Effector CD8-positive, alpha-beta T cell (primary cell): Measurements from ENCODE around the gene FUT3.
"Not testable (repeated sequence)": the region's sequence is repeated elsewhere in the genome, so short reads cannot be mapped to it uniquely, and the experiment has no call there.

ENCODE experiments used
- DNase-seq: peaks from one replicate; lab custom pipeline; 2025; lab: John Stamatoyannopoulos, UW

The FUT3 gene

DNA sequence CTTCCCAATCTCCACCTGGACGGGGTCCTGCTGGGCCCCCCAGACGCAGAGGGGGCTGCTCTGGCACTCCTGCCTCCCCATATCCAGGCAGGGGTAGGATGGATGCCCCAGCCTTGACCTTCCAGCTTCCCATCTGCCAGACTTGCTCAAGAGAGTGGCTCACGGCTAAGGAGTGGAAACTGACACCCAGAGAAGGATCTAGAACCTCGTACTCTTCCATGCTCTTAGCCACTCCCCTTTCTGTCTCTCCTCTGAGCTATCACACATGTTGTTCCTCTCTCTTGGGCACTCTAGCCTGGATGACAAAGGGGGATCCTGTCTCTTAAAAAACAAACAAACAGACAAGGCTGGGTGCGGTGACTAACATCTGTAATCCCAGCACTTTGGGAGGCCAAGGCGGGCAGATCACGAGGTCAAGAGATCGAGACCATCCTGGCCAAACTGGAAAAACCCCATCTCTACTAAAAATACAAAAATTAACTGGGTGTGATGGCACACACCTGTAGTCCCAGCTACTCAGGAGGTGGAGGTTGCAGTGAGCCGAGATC, 31.2 kb upstream of the FUT3 start:
- no peak for DNase-seq

DNA sequence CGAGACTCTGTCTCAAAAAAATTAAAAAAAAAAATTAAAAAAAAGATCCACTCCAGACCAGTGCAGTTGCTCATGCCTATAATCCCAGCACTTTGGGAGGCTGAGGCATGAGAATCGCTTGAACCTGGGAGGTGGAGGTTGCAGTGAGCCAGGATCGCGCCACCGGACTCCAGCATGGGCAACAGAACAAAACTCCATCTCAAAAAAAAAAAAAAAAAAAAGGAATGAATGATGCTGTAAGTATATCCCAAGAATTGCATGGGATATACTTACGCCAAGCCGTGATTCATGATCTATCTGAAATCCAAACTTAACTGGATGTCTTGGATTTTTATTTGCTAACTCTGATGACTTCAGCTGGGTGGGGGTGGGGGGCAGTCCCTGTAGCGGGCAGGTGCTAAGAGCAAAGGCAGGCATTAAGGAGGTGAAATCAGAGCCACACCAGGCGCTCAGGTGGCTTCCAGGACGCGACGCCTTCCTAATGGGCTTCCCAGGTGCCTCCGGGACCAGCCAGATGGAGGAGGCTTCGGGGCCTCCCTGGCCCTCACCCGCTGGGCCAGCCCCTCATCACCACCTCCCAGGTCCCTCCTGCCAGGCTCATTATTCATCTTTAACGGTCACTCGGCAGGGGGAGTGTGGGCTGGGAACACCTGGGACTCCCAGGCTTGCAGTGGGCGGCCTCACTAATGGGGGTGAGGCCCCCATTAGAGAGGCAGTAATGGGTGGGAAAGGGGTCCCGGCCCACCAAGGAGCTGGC, 30.5 kb upstream of the FUT3 start:
- DNase-seq: no peak

GRCh38 chr19:5880604-5881078, 29.4 kb upstream of the FUT3 start:
- DNase-seq: no peak

DNA sequence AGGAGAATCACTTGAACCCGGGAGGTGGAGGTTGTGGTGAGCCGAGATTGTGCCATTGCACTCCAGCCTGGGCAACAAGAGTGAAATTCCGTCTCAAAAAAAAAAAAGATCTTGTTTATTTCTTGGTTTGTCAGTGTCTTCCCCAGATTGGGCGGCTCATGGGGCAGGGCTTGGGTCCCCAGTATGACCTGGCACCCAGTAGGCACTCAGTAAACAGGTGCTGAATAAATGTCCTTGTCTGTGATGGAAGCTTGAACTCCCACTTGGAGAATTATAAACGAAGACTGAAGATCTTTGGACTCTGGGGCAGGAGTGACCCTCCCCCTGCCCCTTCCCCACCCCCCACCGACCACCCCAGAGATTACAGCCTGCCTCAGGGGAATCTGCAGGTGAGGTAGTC, 28.9 kb upstream of the FUT3 start:
- no peak for DNase-seq

DNA sequence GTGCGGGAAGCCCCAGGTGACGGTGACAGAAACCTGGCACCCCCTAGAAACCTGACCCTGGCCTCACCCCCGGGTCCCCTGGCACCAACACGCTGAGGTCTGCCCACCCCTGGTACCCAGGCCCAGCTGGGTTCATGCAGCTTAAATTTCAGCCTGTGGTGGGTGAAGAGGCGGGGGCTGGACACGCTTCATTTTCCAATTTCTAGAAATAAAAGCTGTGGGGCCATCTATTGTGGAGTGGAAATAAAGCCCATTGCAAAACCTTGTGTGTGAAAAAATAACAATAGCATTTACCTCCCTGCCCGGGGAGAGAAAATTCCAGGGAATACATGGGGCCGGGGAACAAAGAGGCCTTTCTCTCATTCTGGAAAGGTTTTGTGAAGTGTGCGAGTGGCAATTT, 26.6 kb upstream of the FUT3 start:
- no peak for DNase-seq

DNA sequence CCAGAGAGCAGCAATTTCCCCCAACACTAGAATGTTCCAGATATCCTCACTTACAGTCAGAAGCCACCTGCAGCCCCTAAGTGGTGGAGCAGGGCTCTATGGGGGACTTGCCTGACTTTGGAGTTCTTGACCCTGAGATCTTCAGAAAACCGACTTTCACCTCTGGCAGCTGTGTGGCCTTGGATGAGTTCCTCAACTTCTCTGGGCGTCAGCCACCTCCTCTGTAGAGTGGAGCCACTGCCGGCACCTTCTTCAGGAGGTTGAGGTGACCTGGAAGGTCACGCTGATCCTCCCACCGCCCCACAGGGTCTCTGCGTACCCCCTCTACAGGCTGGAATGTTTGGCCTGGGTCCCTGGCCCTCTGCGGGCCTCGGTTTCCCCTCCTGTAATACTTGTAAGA, 26.2 kb upstream of the FUT3 start:
- no peak for DNase-seq

GRCh38 chr19:5874496-5874895, 23.2 kb upstream of the FUT3 start:
- not testable (repeated sequence) for DNase-seq

DNA sequence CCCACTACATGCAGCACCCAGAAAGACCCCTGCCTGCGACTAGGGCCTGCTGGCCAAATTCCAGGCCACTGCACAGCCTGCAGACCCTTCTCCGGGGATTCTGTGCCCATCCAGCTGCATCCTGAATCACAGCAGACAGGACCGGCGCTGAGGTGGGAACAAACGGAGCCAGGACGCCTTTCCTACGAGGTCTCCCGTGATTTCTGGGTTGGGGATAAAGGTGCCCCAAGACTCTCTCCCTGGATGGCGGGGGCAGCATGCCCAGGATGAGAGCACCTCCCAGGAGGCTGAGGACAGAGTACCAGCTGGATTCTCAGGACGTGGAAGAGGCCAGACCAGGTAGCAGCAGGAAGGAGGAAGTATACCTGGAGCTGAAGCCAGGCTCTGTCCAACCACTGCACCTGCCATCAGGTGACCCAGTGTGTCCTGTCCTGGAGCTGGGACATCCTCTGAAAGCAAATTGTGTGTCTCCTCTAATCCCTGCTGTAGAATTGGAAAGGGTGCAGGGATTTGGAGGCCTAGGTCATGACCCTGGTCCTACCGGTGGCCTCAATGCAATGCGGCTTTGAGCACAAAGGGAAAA, 22.5 kb upstream of the FUT3 start:
- DNase-seq: no peak

GRCh38 chr19:5870986-5871394, 19.7 kb upstream of the FUT3 start:
- no peak for DNase-seq

DNA sequence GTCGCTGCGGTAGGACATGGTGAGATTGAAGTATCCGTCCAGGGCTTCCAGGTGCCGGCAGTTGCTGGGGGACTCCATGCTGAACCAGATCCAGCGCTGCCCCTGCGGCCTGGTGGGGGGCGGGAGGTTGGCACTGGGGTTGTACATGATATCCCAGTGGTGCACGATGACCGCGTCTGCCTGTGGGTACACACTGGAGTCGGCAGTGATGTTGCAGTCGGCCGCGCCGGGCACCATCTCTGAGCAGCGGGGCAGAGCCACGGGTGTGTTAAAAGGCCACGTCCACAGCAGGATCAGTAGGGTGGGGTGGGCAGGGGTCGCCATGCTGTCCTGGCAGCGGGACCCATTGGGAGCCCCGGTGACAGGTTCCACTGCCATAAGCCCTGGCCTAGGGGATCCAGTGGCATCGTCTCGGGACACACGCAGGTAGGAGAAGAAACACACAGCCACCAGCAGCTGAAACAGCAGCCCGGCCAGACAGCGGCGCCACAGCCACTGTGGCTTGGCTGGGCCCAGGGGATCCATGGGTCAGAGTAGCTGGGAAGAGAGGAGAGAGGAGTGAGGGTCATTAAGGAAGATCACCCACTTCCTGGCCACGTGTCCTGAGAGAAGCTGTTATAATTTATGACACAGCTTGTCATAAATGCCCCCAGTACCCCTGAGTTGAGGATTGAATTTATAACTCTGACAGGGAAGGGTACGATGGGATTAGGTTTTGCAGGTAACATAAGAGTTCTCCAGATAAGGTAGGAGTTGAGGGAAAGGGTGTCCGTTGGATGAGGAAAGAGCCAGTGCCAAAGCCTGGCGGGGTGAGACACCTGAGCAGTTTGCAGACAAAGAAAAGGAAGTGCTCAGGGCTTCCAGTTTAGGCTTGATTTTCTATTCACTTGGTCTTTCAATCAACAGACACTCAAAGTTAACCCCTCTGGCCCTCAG, 16.2 kb upstream of the FUT3 start:
- no peak for DNase-seq

DNA sequence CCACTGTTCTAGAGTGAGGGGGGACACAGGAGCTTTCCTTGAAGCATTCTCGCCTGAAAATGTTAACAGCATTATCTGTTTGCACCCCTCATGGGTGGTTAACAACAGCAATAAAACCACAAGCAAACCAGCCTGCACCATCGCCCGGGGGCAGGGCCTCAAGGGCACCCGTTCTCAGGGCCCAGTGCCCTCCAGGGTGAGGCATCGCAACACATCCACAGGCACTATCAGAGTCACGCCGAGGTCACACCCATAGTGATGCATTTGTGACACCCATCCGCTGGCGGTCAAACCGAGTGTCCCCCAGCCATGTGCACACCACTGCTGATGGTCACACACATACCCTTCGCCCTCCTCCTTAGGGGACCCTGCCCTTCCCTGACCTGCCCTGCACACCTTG, 14.5 kb upstream of the FUT3 start:
- DNase-seq: no peak

DNA sequence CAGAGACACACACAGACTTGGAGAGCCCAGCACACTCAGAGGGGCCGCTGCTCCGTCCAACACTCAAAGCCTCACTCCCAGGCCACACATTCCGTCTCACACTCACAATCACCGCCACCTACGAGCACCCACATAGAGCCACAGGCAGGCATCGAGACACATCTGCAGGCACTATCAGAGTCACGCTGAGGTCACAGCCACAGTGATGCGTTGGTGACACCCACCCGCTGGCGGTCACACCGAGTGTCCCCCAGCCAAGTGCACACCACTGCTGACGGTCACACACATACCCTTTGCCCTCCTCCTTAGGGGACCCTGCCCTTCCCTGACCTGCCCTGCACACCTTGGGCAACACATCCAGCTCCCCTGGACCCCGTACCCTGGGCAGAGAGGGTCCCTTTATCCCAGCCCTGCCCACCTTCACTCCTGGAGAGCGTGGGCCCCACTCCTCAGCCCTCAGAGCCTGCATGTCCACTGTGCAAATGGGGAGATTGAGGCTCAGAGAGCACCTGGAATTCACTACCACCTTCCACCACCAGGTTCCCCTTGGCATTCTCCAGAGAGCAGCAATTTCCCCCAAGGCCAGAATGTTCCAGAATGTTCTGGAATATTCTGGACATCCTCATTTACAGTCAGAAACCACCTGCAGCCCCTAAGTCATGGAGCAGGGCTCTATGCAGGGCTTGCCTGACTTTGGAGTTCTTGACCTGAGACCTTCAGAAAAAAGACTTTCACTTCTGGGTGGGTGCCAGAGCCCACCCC, 13.7 kb upstream of the FUT3 start:
- no peak for DNase-seq

GRCh38 chr19:5864013-5864720, 12.9 kb upstream of the FUT3 start:
- no peak for DNase-seq

DNA sequence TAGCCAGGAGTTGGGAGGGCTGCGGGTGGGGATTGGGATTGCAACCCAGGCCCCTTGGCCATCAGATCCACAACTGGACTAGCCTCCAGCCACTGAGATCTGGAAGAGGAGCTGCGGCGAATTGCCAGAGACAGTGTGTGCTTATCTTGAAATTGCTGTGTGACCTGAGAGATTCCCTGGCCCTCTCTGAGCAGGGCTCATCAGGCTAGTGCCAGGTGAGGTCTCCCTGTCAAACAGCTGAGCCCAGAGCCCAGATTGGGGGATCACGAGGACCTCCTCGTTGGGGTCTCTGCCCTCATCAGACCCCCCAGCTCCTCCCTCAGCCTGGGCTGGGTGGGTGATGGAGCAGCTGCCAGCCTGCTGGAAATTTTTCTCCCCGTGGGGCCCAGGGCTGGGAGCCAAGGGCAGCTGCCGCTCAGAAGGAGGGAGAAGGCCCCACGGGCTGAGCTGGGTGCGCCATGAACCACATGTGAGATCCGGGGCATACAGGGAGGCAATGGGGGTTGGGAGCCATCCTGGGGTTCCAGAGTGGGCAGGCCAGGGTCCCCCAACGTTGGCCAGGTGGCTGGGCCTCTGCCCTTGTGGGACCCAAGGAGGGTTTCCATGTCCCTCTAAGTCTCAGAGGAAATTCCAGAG, 11.9 kb upstream of the FUT3 start:
- no peak for DNase-seq

DNA sequence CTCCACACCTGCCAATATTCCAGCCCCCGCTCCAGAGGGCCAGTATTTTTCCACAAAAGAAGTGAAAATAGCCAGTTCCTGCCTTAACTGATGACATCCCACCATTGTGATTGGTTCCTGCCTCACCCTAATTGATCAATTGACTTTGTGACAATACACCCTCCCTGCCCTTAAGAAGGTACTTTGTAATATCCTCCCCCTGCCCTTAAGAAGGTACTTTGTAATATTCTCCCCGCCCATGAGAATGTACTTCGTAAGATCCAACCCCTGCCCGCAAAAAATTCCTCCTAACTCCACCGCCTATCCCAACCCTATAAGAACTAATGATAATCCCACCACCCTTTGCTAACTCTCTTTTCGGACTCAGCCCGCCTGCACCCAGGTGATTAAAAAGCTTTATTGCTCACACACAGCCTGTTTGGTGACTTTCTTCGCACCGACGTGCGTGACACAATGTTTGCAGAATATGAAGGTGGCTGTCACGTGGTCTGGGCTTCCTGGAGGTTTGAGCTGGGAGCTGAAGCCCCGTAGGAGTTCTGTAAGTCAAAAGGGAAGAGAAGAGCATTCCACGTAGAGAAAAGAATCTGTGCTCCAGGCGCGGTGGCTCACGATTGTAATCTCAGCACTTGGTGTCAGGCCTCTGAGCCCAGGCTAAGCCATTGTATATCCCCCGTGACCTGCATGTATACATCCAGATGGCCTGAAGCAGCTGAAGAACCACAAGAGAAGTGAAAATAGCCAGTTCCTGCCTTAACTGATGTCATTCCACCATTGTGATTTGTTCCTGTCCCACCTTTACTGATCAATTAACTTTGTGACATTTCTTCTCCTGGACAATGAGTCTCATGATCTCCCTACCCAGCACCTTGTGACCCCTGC, 6.2 kb upstream of the FUT3 start:
- no peak for DNase-seq

DNA sequence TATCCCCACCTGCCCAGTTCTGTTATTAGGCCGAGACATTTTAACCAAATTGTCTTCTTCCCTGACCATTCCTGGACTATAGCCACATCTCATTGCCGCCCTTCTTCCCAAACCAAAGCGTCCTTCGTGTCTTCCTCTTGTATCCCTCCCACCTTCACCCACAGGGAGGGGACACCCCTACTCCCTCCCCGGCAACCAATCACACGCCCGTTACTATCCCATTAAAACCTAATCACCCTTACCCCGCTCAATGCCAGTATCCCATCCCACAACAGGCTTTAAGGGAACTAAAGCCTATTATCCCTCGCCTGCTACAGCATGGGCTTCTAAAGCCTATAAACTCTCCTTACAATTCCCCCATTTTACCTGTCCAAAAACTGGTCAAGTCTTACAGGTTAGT, 3.9 kb upstream of the FUT3 start:
- not testable (repeated sequence) for DNase-seq

DNA sequence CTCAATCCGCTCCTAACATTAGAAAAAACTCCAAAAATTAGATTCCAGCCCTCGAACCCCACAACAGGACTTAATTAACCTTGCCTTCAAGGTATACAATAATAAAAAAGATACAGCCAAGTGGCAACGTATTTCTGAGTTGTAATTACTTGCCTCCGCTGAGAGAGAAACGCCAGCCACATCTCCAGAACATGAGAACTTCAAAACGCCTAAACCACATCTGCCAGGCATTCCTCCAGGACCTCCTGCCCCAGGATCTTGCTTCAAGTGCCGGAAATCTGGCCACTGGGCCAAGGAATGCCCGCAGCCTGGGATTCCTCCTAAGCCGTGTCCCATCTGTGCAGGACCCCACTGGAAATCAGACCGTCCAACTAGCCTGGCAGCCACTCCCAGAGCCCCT, 2.9 kb upstream of the FUT3 start:
- DNase-seq: not testable (repeated sequence)

DNA sequence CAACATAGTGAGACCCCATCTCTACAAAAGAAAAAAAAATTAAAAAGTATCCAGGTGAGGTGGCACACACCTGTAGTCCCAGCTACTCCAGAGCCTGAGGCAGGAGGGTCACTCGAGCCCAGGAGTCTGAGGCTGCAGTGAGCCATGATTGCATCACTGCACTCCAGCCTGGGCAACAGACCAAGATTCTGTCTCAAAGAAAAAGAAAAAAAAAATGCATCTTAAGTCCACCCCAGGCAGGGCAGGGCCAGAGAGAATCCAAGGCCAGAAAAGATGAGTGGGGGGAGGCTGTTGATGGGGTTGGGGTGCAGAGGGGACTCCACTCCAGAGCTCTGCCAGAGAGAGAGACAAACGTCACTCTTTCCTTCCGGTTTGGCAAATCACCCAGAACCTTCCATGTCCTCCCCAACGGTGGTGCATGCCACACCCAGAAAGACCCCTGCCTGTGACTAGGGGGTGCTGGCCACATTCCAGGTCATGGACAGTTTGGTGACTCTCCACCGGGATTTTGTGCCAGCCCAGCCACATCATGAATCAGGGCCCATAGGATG, 431 bp downstream of the FUT3 start:
- no peak for DNase-seq

DNA sequence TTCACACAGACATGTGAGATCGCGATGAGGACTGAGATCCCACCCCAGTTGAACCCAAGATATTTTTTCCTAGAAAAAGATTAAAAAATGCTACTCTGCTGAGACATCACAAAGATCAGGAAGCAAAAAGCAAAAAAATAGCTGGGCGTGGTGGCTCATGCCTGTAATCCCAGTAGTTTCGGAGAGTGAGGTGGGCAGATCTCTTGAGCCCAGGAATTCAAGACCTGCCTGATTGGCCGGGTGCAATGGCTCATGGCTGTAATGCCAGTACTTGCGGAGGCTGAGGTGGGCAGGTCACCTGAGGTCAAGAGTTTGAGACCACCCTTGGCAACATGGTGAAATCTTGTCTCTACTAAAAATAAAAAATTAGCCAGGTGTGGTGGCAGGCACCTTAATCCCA, 1.1 kb downstream of the FUT3 start:
- no peak for DNase-seq
